ENCODE measurements around the gene WNT3. TPM values are rescaled to one million over a fixed set of nuclear protein-coding genes. Genes with fewer than 3 reads are reported as not detected.

WNT3 gene
- total RNA-seq, 4 donors from 2014 or later = 0.83 to 10.1 (median 6.5) TPM

DNA sequence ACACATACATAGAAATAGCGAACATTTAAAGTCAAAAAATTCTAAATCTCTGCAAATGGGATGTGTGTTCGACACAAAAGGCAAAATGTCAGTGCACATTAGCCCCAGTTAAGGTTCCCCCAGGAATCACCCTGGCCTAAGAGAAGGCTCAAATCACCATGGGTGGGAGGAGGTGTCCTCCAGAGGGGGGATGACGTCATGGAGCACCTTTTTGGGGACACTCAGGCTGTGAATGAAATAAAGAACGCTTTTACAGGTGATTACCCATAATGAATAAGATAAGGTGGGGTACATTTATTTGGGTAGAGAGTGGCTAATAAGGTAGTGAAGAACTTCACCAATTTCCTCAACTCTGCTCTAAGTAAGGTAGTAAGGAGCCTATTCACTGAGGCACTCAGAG is 26.4 kb downstream of the WNT3 start:
- H3K27me3 ChIP-seq = peaks cover 0 to 3% of the 10 kb centered on the region in 2 donors
- H3K27ac ChIP-seq = no peak overlapping the region
- H3K9me3 ChIP-seq = no peaks in the 10 kb centered on the region
- TF ChIP-seq POLR2A (IDR thresholded peaks at IDR 0.05) (no peak), CTCF (IDR thresholded peaks at IDR 0.05) (no peak)
- H3K4me3 ChIP-seq = no peak overlapping the region
- DNase-seq = no peak
- H3K4me1 ChIP-seq = no peaks in the 10 kb centered on the region
- H3K36me3 ChIP-seq = no peaks in the 10 kb centered on the region

DNA sequence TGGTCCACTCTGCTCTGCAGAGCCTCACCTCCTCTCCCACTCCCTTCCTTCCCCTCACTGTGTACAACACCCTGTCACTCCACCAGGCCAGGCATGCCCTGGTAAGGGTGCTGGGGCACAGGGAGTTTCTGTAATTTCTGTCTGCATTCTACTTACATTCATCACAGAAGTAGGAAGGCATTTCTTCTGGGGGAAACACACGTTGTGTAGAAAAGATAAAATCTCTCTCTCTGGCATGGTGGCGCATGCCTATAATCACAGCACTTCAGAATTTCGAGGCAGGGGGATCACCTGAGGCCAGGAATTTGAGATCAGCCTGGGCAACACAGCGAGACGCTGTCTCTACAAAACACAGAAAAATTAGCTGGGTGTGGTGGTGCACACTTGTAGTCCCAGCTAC is 27.0 kb downstream of the WNT3 start:
- Histone ChIP-seq H3K4me1 (no peaks in the 10 kb centered on the region), H3K4me3 (no peak overlapping the region), H3K36me3 (no peaks in the 10 kb centered on the region), H3K9me3 (no peaks in the 10 kb centered on the region), H3K27me3 (peaks cover 0 to 3% of the 10 kb centered on the region in 2 donors), H3K27ac (no peak overlapping the region)
- TF ChIP-seq CTCF (IDR thresholded peaks at IDR 0.05) (no peak), POLR2A (IDR thresholded peaks at IDR 0.05) (no peak)
- no peak for DNase-seq

- no peak for DNase-seq
- Histone ChIP-seq H3K9me3 (no peaks in the 10 kb centered on the region), H3K36me3 (no peaks in the 10 kb centered on the region), H3K4me3 (no peak overlapping the region), H3K4me1 (no peaks in the 10 kb centered on the region), H3K27ac (no peak overlapping the region), H3K27me3 (peaks cover 0 to 3% of the 10 kb centered on the region in 2 donors)
- TF ChIP-seq CTCF (IDR thresholded peaks at IDR 0.05) (no peak), POLR2A (IDR thresholded peaks at IDR 0.05) (no peak)
Observed at GRCh38 chr17:46790216-46790615, 28.3 kb downstream of the WNT3 start.

- Histone ChIP-seq H3K4me1 (no peaks in the 10 kb centered on the region), H3K9me3 (no peaks in the 10 kb centered on the region), H3K27ac (no peak overlapping the region), H3K4me3 (no peak overlapping the region), H3K36me3 (no peaks in the 10 kb centered on the region), H3K27me3 (peaks cover 0 to 3% of the 10 kb centered on the region in 2 donors)
- DNase-seq = no peak
- TF ChIP-seq POLR2A (IDR thresholded peaks at IDR 0.05) = no peak
- TF ChIP-seq CTCF (IDR thresholded peaks at IDR 0.05) = no peak
Observed at GRCh38 chr17:46789610-46790009, 28.9 kb downstream of the WNT3 start.

DNA sequence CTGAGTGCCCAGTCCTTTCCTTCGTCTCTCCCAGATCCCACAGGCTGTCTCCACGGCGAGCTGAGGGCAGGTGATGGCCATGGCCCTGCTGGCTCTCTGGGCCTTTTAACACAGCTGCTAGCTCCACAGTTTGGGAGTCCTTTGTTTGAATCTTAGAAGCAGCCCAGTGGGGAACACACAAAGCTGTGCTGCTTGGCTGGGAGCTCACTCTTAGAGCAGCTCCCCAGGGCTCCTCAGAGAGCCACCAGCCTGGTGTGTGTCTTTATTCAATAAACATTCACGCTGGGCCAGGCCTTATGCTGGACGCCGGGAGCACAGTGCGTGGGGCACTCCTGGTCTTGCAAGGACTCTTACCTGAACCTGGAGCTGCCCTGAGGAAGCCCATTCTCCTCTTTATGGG is 29.7 kb downstream of the WNT3 start:
- no peak overlapping the region for H3K27ac ChIP-seq
- peaks cover 0 to 3% of the 10 kb centered on the region in 2 donors for H3K27me3 ChIP-seq
- H3K4me1 ChIP-seq = no peaks in the 10 kb centered on the region
- no peak for TF ChIP-seq CTCF (IDR thresholded peaks at IDR 0.05)
- TF ChIP-seq POLR2A (IDR thresholded peaks at IDR 0.05) = no peak
- DNase-seq = no peak
- no peak overlapping the region for H3K4me3 ChIP-seq
- no peaks in the 10 kb centered on the region for H3K9me3 ChIP-seq
- no peaks in the 10 kb centered on the region for H3K36me3 ChIP-seq

DNA sequence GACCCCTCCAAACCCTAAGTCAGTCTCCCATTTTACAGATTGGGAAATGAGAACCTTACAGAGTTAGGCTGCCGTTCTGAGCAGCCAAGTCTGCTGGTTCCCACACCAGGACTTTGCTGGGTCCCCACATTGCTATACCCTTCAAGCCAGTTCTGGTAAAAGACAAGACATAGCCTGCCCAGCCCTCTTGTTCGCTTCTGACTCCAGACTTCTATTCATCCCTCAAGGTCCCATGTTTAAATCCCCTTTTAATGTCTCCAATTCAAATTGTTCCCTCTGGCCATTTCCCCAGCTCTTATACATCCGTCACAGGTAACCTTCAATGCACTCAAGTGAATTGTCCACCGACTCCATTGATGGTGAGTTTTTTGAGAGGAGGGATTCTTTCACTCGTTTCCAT is 30.2 kb downstream of the WNT3 start:
- Histone ChIP-seq H3K4me1 (peaks cover 0 to 4% (median 0%) of the 10 kb centered on the region in 4 donors), H3K9me3 (no peaks in the 10 kb centered on the region), H3K27ac (no peak overlapping the region), H3K4me3 (no peak overlapping the region), H3K27me3 (peaks cover 0 to 3% of the 10 kb centered on the region in 2 donors), H3K36me3 (no peaks in the 10 kb centered on the region)
- no peak for TF ChIP-seq CTCF (IDR thresholded peaks at IDR 0.05)
- no peak for TF ChIP-seq POLR2A (IDR thresholded peaks at IDR 0.05)
- DNase-seq = no peak

Data from Peyer's patch (tissue), 4 donors.